Measurements from ENCODE around the gene ANKS1B.

ANKS1B gene

GRCh38 chr12:99436584-99436983 is 548.2 kb downstream of the ANKS1B start:
- no peak for DNase-seq

GRCh38 chr12:99435095-99435791 is 549.5 kb downstream of the ANKS1B start:
- no peak for DNase-seq

DNA sequence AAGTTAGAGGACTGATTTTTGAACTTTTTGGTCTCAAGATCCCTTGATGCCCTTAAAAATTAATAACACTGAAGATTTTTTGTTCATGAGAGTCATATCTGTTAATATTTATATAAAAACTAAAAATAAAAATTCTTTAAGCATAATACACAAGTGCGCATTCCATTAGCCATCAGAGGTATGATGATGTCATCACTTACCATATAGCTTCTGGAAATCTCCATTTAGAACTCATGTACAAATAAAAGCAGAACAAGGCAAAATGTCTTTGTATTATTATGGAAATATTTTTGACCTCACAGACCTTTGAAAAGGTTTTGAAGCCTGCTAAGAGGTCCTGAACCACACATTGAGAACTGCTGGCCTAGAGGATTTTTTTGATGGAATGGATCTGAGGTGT is 551.6 kb downstream of the ANKS1B start:
- DNase-seq, result no peak

- no peak for DNase-seq
Observed at GRCh38 chr12:99431203-99431602, 553.5 kb downstream of the ANKS1B start.

GRCh38 chr12:99427104-99427503 is 557.6 kb downstream of the ANKS1B start:
- DNase-seq, result no peak

DNA sequence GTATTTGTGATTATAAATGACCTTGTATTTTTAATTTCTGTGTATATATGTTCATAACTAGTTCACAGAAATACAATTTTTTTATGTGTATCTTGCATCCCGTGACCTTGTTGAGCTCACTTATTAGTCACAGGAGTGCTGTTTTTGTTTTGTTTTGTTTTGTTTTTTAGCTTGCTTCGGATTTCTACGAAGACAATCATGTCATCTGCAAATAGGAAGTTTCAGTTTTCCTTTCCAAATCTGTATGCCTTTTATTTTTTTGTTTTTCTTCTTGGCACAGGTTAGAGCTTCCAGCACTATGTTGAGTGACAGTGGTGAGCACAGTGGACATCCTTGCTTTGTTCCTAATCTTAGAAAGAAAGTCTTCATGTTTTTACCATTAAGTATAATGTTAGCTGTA is 566.4 kb downstream of the ANKS1B start:
- DNase-seq, result no peak

DNA sequence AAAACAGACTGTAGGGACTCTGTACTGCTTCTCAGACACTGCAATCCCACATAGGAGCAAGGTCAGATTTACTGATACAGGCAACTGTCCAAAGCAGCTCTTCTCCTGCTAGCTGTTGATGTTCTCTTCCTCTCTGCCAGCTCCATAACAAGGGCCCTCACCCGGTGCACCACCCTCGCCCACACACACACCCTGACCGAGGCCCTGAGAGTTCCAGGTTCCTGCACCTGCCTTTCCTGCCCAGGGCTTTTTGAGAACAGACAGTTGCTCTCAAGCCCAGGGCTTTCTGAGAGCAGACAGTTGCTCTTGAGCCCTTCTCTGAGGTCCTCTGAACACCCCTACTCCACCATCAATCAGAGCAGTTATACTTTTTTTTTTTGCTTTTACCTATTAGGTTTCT is 571.0 kb downstream of the ANKS1B start:
- DNase-seq, result no peak

DNA sequence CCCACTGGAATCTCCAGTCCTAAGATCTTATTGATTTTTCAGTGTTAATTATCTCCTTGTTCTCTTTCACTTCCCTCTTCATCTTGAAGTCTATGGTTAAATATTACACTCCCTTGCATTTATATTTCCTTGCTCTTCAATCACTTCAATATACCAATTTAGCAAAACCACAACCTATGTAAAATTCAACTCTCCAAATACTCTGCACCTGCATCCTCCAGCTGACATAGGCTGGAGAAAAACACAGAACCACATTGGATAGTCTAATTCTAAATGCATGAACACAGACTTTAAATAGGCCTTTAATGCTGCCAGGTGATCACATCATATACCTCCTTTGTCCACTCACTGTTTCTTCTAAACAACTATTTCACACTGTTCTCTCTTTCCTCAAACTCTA is 591.0 kb downstream of the ANKS1B start:
- no peak for DNase-seq

- no peak for DNase-seq
Observed at GRCh38 chr12:99392091-99392850, 592.5 kb downstream of the ANKS1B start.

- no peak for DNase-seq
Observed at GRCh38 chr12:99390707-99391106, 594.0 kb downstream of the ANKS1B start.

- DNase-seq, result no peak
Observed at GRCh38 chr12:99389751-99390150, 595.0 kb downstream of the ANKS1B start.

DNA sequence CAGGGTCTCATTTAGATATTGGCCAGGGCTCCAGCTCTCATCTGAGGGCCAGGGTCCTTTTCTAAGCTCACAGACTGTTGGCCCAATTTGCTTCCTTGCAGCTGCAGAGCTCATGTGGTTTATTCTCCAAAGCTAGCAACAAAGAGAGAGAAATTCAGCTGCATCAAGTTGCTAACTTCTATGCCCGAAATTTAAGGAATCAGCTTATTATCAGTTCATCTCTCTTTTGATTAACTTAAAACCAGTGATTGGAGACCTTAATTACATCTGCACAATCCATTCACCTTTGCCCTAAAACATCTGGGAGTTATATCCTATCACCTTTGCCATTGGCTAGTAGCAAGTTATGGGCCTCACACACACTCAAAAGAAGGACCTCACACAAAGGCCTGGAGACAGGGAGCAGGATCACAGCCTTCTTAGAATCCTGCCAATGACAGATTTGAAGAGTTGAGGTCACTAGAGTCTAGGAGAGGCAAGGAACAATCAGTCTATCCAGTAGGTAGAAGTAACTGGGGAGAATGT is 596.0 kb downstream of the ANKS1B start:
- no peak for DNase-seq

GRCh38 chr12:99387661-99388060 is 597.1 kb downstream of the ANKS1B start:
- DNase-seq, result no peak

DNA sequence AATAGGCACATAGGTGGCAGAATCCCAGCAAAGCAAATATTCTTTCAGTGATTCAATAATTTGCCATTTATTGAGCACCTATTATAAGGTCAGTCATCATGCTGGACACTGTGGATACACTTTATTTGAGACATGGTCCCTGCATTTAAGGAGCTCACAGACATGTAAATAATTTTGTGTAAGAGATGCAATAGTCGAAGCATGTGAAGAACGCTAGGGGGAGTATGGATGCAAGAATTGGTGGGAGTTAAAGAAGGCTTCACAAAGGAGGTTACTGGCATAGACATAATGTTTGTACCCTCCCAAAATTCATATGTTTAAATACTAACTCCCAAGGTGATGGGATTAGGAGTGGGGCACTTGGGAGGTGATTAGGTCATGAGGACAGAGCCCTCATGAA is 597.8 kb downstream of the ANKS1B start:
- no peak for DNase-seq

DNA sequence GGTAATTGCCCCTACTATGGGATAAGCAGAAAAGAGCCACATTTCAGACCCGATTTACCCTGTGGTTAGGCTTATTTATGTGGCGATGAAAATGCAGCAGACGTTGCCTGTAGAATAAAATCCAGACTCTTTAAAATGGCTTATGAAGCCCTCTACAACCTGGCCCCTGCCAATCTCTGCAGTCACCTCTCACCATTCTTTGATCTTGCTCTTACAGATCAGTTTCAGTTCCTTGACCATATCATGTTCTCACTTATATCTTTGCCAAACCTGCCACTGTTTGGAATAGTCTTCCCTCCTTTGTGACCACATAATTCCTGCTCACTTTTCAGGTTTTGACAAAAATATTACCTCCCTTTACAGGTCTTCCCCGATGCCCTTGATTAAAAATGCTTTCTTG is 601.5 kb downstream of the ANKS1B start:
- DNase-seq, result no peak

GRCh38 chr12:99381992-99382391 is 602.7 kb downstream of the ANKS1B start:
- DNase-seq, result peak; percentile 48

GRCh38 chr12:99380701-99381100 is 604.0 kb downstream of the ANKS1B start:
- DNase-seq, result no peak

DNA sequence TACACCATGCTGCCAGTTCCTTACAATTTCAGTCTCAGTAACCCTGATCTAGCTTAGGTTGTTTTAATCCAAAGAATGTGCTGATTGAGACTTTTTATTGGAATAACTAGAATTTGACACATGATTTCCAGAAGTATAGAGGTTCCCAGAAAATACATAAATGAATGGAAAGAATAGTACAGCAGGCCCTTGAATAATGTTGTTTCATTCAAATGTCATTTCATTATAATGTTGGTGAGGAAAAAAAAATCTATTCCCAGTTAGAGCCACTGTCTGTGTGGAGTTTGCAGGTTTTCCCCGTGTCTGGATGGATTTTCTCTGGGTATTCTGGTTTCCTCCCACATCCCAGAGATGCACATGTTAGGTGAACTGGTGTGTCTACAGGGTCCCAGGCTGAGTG is 610.7 kb downstream of the ANKS1B start:
- DNase-seq, result no peak

DNA sequence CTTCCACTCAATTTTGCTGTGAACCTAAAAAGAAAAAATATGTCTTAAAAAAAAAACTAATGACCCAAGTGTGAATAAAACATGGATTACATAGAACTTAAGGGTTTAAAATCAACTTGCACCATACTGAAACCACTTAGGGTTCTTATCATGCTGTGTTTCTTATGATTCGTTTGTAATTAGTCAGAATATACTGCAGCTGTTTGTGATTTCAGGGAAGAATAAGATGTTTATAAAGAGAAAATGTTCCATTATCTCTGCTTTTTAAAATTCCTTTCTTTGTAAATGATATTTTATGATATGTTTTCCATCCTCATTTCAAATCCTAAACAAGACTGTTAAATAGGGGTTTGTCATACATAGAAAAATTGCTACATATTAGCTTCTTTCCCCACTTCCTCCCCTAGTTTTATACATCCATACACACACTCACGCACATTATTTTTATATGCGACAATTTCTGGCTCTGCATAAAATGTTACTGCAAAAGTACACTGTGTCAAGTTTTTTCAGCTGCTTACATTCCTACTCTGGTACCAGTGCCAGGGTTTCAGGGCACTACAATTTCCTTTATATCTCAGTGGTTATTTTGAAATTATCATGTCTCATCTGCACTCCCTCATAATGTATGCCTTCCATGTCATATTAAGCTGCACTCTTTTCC is 612.3 kb downstream of the ANKS1B start:
- no peak for DNase-seq

GRCh38 chr12:99370421-99371138 is 614.2 kb downstream of the ANKS1B start:
- DNase-seq, result no peak

GRCh38 chr12:99367181-99367580 is 617.6 kb downstream of the ANKS1B start:
- no peak for DNase-seq

- no peak for DNase-seq
Observed at GRCh38 chr12:99352269-99352668, 632.5 kb downstream of the ANKS1B start.

DNA sequence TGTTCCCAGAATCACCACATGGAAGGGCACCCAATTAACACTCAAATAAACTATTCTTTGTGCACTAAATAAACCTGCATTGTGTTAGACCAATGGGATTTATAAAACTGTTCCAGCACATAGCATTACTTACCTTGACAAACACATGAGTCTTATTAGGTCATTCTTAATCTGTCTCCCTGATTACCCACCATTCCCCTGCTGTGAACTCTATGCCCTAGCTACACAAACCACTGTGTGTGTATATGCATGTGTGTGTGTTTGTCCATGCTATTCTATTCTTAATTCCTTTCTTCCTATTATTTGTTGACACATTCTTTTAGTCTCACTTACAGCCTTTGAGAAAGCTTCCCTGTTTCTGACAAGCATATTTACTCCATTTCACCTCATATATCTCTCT is 640.8 kb downstream of the ANKS1B start:
- no peak for DNase-seq
